ENCODE measurements around the gene RNF17. TPM values are rescaled to one million over a fixed set of nuclear protein-coding genes. Genes with fewer than 3 reads are reported as not detected.

Gene RNF17
- total and polyA plus RNA-seq, 2 of the 8 experiments (the other 6 are each of a cell fraction or from before 2014, with no cell fraction given): not detected

- TF ChIP-seq ATF2 (IDR thresholded peaks at IDR 0.05; ENCODE audit: low read length) (no peak), PHF8 (conservative IDR thresholded peaks at IDR 0.05; ENCODE audit: low read depth, low read length) (no peak), CHD1 (IDR thresholded peaks at IDR 0.05; ENCODE audit: low read depth, low read length) (no peak), CBX5 (IDR thresholded peaks at IDR 0.05; ENCODE audit: low read depth, low read length) (no peak), FOSL1 (IDR thresholded peaks at IDR 0.05; ENCODE audit: insufficient read depth, low read depth, low read length) (no peak), KDM4A (IDR thresholded peaks at IDR 0.05; ENCODE audit: low read depth, low read length, severe bottlenecking) (no peak)
Observed at GRCh38 chr13:24891476-24892108, 127.6 kb downstream of the RNF17 start (continued).
